ENCODE data around the gene SYTL2.
"Not testable (repeated sequence)": the region's sequence is repeated elsewhere in the genome, so short reads cannot be mapped to it uniquely, and the experiment has no call there.

The SYTL2 gene

DNA sequence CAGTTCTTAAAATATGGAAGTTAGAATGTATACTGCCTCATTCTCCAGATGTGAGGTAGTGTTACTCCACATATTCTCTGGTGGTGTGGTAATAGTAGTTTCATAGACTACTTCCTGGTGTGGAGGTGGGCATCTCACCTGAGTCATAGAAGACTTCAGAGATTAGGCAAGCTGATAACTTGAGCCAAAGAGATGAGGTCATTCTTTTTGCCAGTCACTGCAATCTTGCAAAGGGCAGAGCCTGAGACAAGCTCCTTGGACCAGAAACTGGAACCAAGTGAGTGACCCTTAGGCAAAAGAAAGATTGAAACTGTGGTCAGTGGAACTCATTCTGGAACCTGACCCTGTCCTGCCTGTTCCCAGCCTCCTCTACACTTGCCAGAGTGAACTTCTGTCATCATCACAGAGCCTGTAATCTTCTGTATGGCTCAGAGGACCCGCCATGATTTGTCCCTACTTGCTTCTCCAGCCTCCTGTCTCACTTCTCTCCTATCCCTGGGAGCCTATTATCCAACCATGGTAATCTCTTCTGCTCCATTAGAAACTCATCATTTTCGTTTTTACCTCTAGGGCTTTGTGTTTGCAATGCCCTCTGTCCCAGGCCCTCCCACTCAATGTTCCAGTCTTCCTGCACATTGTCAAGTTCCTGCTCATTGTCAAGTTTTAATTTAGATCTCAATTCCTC lies 33.6 kb upstream of the SYTL2 start:
- no peaks in the 10 kb centered on the region for H3K36me3 ChIP-seq (ENCODE audit: insufficient read depth, low read length)
- H3K9ac ChIP-seq (ENCODE audit: low read depth, low read length): no peak overlapping the region
- peaks cover 2% of the 10 kb centered on the region; the same call in 1 of the 2 replicates for H3K9me3 ChIP-seq (ENCODE audit: control insufficient read depth, insufficient read depth, low read length)
- H3K4me1 ChIP-seq (ENCODE audit: insufficient read depth, low read length): no peaks in the 10 kb centered on the region

GRCh38 chr11:85843929-85844328 lies 33.0 kb upstream of the SYTL2 start:
- Histone ChIP-seq H3K9ac (ENCODE audit: low read depth, low read length) (no peak overlapping the region), H3K4me1 (ENCODE audit: insufficient read depth, low read length) (no peaks in the 10 kb centered on the region), H3K9me3 (ENCODE audit: control insufficient read depth, insufficient read depth, low read length) (peaks cover 2% of the 10 kb centered on the region; the same call in 1 of the 2 replicates), H3K36me3 (ENCODE audit: insufficient read depth, low read length) (no peaks in the 10 kb centered on the region)

DNA sequence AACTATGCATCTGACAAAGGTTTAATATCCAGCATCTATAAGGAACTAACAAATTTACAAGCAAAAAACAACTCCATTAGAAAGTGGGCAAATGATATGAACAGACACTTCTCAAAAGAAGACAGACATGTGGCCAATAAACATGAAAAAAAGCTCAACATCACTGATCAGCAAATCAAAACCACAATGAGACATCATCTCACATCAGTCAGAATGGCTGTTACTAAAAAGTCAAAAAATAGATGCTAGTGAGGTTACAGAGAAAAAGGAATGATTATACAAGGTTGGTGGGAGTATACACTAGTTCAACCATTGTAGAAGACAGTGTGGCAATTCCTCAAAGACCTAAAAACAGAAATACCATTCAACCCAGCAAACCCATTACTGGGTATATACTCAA lies 30.0 kb upstream of the SYTL2 start:
- not testable (repeated sequence) for H3K4me1 ChIP-seq (ENCODE audit: insufficient read depth, low read length); H3K36me3 ChIP-seq (ENCODE audit: insufficient read depth, low read length); H3K9ac ChIP-seq (ENCODE audit: low read depth, low read length); H3K9me3 ChIP-seq (ENCODE audit: control insufficient read depth, insufficient read depth, low read length)

- H3K4me1 ChIP-seq (ENCODE audit: insufficient read depth, low read length): no peaks in the 10 kb centered on the region
- no peaks in the 10 kb centered on the region for H3K36me3 ChIP-seq (ENCODE audit: insufficient read depth, low read length)
- no peak overlapping the region for H3K9ac ChIP-seq (ENCODE audit: low read depth, low read length)
- no peaks in the 10 kb centered on the region for H3K9me3 ChIP-seq (ENCODE audit: control insufficient read depth, insufficient read depth, low read length)
Observed at GRCh38 chr11:85835729-85836128, 24.8 kb upstream of the SYTL2 start.

DNA sequence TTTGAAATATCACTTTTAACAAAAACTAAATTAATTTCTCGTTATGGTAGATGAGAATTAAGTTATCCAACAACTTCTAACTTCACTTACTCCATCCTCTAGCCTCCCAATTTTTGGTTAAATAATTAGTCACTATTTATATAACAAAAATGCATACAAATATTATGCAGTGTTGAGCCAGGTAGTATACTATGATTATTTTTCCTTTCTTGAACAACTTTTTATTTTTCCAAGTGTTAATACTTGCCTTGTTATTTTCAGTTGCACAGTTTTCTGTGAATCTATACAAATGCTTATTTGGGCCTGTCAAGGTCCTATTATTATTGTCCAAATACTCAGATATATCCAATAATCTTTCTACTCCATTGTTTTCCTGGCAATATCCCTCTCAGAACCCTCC lies 24.3 kb upstream of the SYTL2 start:
- Histone ChIP-seq H3K9ac (ENCODE audit: low read depth, low read length) (no peak overlapping the region), H3K4me1 (ENCODE audit: insufficient read depth, low read length) (no peaks in the 10 kb centered on the region), H3K9me3 (ENCODE audit: control insufficient read depth, insufficient read depth, low read length) (no peaks in the 10 kb centered on the region), H3K36me3 (ENCODE audit: insufficient read depth, low read length) (no peaks in the 10 kb centered on the region)

GRCh38 chr11:85831050-85831449 lies 20.1 kb upstream of the SYTL2 start:
- H3K36me3 ChIP-seq (ENCODE audit: insufficient read depth, low read length): no peaks in the 10 kb centered on the region
- no peaks in the 10 kb centered on the region for H3K4me1 ChIP-seq (ENCODE audit: insufficient read depth, low read length)
- no peaks in the 10 kb centered on the region for H3K9me3 ChIP-seq (ENCODE audit: control insufficient read depth, insufficient read depth, low read length)
- H3K9ac ChIP-seq (ENCODE audit: low read depth, low read length): no peak overlapping the region

DNA sequence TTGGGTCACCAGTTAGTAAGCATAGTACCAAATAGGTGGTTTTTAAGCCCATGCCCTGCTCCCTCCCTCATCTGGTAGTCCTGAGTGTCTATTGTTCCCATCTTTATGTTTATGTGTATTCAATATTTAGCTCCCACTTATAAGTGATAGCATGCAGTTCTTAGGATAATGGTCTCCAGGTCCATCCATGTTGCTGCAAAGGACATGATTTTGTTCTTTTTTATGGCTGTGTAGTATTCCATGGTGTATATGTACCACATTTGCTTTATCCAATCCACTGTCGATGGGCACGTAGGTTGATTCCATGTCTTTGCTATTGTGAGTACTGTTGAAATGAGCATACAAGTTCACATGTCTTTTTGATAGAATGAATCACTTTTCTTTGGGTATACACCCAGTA lies 18.2 kb upstream of the SYTL2 start:
- Histone ChIP-seq H3K4me1 (ENCODE audit: insufficient read depth, low read length) (no peaks in the 10 kb centered on the region), H3K36me3 (ENCODE audit: insufficient read depth, low read length) (no peaks in the 10 kb centered on the region), H3K9me3 (ENCODE audit: control insufficient read depth, insufficient read depth, low read length) (no peaks in the 10 kb centered on the region), H3K9ac (ENCODE audit: low read depth, low read length) (no peak overlapping the region)

- Histone ChIP-seq H3K4me1 (ENCODE audit: insufficient read depth, low read length) (no peaks in the 10 kb centered on the region), H3K9ac (ENCODE audit: low read depth, low read length) (no peak overlapping the region), H3K36me3 (ENCODE audit: insufficient read depth, low read length) (no peaks in the 10 kb centered on the region), H3K9me3 (ENCODE audit: control insufficient read depth, insufficient read depth, low read length) (no peaks in the 10 kb centered on the region)
Observed at GRCh38 chr11:85828640-85828978, 17.7 kb upstream of the SYTL2 start.

DNA sequence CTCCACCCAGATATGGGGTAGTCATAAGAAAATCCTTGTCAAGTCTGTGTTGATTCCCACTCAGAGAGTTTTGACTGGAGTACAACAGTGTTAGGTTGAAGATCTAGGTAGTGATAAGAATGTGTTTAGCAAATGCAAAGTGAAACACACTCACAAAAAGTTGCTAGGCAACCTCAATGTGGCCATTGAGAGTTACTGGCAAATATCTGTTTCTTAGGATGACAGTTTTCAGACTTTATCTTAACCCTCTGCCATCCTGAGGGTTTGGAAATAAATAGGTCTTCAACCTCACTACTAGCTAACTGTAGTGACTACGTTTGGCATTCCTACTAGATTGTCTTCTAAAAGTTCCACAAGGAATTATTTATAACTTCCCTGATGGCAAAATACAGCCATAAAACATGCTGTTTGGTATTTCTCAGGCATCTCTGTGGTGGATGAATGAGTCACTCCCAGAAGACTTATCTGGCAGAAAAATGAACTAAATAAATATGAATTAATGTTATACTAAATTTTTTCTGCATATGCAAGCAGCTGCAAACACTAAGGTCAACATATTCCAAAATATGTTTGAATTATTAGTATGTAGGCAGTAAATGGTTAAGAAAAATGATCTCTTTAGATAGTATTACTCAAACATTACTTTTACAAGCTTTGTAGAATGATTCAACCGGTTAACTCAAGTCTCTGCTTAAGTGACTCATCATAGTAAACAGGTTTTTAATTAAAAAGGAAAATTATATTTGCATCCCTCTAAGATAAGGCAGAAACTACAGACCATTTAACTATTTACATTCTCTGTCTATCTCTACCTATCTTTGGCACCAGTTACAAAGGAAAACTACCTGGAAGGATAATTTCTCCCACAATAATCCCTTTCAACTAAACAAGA lies 17.1 kb upstream of the SYTL2 start:
- Histone ChIP-seq H3K9me3 (ENCODE audit: control insufficient read depth, insufficient read depth, low read length) (no peaks in the 10 kb centered on the region), H3K36me3 (ENCODE audit: insufficient read depth, low read length) (no peaks in the 10 kb centered on the region), H3K4me1 (ENCODE audit: insufficient read depth, low read length) (no peaks in the 10 kb centered on the region), H3K9ac (ENCODE audit: low read depth, low read length) (no peak overlapping the region)

DNA sequence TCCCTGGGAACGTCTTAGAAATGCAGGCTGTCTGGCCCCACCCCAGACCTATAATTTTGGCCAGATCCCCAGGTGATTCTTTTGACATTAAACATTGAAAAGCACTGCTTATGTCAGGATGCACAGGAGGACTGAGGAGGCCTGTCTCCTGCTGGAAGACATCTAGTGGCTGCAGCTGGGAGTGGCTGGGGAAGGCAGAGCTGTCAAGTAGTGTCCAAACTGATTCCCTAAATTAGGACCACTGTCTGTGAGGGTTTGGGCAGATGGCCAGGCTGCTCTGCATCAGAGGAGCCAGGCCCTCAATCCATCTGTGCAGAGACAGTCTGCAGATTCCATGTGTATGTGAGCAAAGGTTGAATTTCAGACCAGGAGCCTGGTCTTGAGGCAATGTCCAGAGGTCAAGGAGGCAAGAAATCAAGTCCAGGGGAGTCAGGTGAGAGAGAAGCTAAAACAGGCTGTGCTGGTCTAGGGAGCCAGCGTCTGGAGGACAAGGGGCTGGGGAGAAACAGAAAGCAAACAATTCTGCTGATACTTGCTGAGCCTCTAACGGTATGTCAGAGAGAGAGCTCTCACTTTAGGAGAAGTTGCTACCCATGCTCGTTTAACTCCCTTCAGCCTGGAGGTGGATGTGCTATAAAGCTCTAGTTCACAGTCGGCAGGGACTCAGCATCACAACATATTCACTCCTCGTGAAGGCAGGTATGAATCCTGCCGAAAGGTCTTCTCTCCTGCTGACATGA lies 15.3 kb upstream of the SYTL2 start:
- no peaks in the 10 kb centered on the region for H3K36me3 ChIP-seq (ENCODE audit: insufficient read depth, low read length)
- no peaks in the 10 kb centered on the region for H3K9me3 ChIP-seq (ENCODE audit: control insufficient read depth, insufficient read depth, low read length)
- no peaks in the 10 kb centered on the region for H3K4me1 ChIP-seq (ENCODE audit: insufficient read depth, low read length)
- no peak overlapping the region for H3K9ac ChIP-seq (ENCODE audit: low read depth, low read length)

GRCh38 chr11:85825616-85826015 lies 14.7 kb upstream of the SYTL2 start:
- Histone ChIP-seq H3K9me3 (ENCODE audit: control insufficient read depth, insufficient read depth, low read length) (no peaks in the 10 kb centered on the region), H3K4me1 (ENCODE audit: insufficient read depth, low read length) (no peaks in the 10 kb centered on the region), H3K9ac (ENCODE audit: low read depth, low read length) (no peak overlapping the region), H3K36me3 (ENCODE audit: insufficient read depth, low read length) (no peaks in the 10 kb centered on the region)

DNA sequence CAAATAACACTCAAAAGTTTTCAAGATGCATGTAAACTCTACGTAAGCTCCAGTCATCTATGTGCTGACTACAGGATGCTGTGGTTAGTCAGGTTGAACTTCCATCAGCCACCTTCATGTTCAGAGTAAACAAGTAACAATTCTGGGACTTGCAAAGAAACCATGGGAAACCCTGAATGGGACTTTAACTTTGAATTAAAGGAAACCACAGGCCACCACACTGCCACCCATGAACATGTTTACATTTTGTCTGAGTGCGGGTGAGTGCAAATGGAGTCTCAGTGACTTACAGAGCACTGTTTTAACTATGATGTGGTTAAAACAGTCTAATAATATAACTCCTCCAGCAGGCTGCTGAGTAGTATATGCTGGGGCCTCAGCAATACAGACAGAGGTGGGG lies 12.9 kb upstream of the SYTL2 start:
- Histone ChIP-seq H3K36me3 (ENCODE audit: insufficient read depth, low read length) (no peaks in the 10 kb centered on the region), H3K9ac (ENCODE audit: low read depth, low read length) (no peak overlapping the region), H3K9me3 (ENCODE audit: control insufficient read depth, insufficient read depth, low read length) (no peaks in the 10 kb centered on the region), H3K4me1 (ENCODE audit: insufficient read depth, low read length) (no peaks in the 10 kb centered on the region)

DNA sequence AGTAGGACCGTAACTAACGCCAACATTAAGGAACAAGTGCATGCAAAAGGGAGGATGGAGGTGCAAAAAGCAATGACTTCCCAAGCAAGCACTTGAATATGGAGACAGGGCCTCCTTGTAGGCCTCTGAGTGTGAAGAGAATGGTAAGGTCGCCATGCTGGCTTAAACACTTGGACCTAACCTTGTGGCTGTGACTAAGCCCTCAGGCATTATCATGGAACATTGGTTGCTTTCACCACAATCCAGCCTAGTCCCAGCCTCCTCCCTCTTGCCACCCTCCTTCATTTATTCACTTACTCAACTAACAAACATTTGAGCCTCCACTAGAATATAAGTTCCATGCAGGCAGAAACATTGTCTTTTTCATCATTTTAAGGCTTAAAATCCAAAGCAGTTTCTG lies 11.9 kb upstream of the SYTL2 start:
- H3K9me3 ChIP-seq (ENCODE audit: control insufficient read depth, insufficient read depth, low read length): no peaks in the 10 kb centered on the region
- H3K9ac ChIP-seq (ENCODE audit: low read depth, low read length): no peak overlapping the region
- H3K36me3 ChIP-seq (ENCODE audit: insufficient read depth, low read length): no peaks in the 10 kb centered on the region
- H3K4me1 ChIP-seq (ENCODE audit: insufficient read depth, low read length): no peaks in the 10 kb centered on the region

DNA sequence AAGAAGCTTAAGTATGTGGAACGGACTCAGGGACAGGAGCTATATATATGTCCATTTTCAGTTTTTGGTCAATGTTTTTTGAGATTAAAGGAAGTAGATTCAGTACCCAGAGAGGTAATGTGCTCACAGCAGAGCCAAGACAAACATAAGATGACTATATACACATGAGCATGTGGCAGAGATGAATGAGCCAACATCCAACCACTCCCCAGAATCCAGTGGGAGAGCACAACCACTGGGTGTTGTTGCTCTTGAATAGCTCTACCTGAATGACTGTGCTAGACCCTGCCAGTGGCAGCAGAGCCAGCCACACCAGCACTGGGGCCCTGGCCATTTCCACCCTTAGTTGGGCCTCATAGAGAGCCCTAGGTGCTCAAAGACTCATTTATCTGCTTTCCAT lies 10.7 kb upstream of the SYTL2 start:
- Histone ChIP-seq H3K9ac (ENCODE audit: low read depth, low read length) (no peak overlapping the region), H3K4me1 (ENCODE audit: insufficient read depth, low read length) (no peaks in the 10 kb centered on the region), H3K36me3 (ENCODE audit: insufficient read depth, low read length) (no peaks in the 10 kb centered on the region), H3K9me3 (ENCODE audit: control insufficient read depth, insufficient read depth, low read length) (no peaks in the 10 kb centered on the region)

- H3K4me1 ChIP-seq (ENCODE audit: insufficient read depth, low read length): no peaks in the 10 kb centered on the region
- no peaks in the 10 kb centered on the region for H3K36me3 ChIP-seq (ENCODE audit: insufficient read depth, low read length)
- no peaks in the 10 kb centered on the region for H3K9me3 ChIP-seq (ENCODE audit: control insufficient read depth, insufficient read depth, low read length)
- no peak overlapping the region for H3K9ac ChIP-seq (ENCODE audit: low read depth, low read length)
Observed at GRCh38 chr11:85819441-85819840, 8.5 kb upstream of the SYTL2 start.

All from ES-I3 (cell line).